ENCODE results near the gene ITGA2. TPM values are rescaled to one million over a fixed set of nuclear protein-coding genes. Genes with fewer than 3 reads are reported as not detected.

The ITGA2 gene
- total and polyA plus RNA-seq, 2 of the 8 experiments (the other 6 are each of a cell fraction or from before 2014, with no cell fraction given): 1.4 to 7.7 TPM

- Histone ChIP-seq H3K27me3 (replicated peaks in 1 of 4; ENCODE audit: control insufficient read depth in 3 of 4, extremely low read depth in 1 of 4, insufficient read depth in 3 of 4, low read length in 3 of 4) (no peaks in the 10 kb centered on the region), H2AFZ (ENCODE audit: low read length) (no peak overlapping the region), H4K91ac (replicated peaks; ENCODE audit: insufficient read length, low read length) (no peak overlapping the region), H3K27ac (ENCODE audit: low read depth, low read length) (no peak overlapping the region), H3K9ac (replicated peaks in 1 of 4; ENCODE audit: extremely low read depth in 1 of 4, low read depth in 3 of 4, low read length in 3 of 4) (no peak overlapping the region), H2BK15ac (ENCODE audit: low read length) (no peak overlapping the region), H3K23ac (ENCODE audit: insufficient read length) (no peak overlapping the region), H4K8ac (ENCODE audit: extremely low read depth, insufficient read depth, low read length) (no peak overlapping the region), H4K20me1 (replicated peaks in 1 of 2; ENCODE audit: control insufficient read depth in 1 of 2, insufficient read depth in 2 of 2, low read length in 2 of 2) (no peaks in the 10 kb centered on the region), H2BK20ac (ENCODE audit: low read length) (no peak overlapping the region), H3K4me1 (replicated peaks in 1 of 4; ENCODE audit: control insufficient read depth in 3 of 4, insufficient read depth in 4 of 4, low read length in 3 of 4) (no peaks in the 10 kb centered on the region), H3K4me3 (ENCODE audit: extremely low read depth in 1 of 4, insufficient read depth in 2 of 4, low read depth in 3 of 4, low read length in 4 of 4) (no peak overlapping the region), H3K56ac (replicated peaks; ENCODE audit: insufficient read length, low read depth, low read length) (no peak overlapping the region), H3K14ac (ENCODE audit: insufficient read length) (no peak overlapping the region), H3K18ac (ENCODE audit: extremely low read depth, low read length) (no peak overlapping the region), H4K5ac (ENCODE audit: insufficient read length, low read depth, low read length) (no peak overlapping the region), H3K79me1 (ENCODE audit: low read depth, low read length) (no peaks in the 10 kb centered on the region), H3K4ac (replicated peaks; ENCODE audit: insufficient read length, low read depth, low read length) (no peak overlapping the region), H3K36me3 (ENCODE audit: control insufficient read depth in 2 of 4, insufficient read depth in 4 of 4, low read length in 3 of 4) (0 out of 8 replicates have a peak, but pooled peaks cover 0 to 4% (median 0%) of the 10 kb centered on the region in 4 experiments), H3K23me2 (ENCODE audit: low read depth, low read length) (no peaks in the 10 kb centered on the region), H2BK5ac (ENCODE audit: low read depth, low read length) (no peak overlapping the region), H2BK120ac (replicated peaks; ENCODE audit: low read depth, low read length) (no peak overlapping the region), H3K9me3 (ENCODE audit: insufficient read depth in 2 of 2, low read depth in 1 of 2, low read length in 1 of 2) (no peaks in the 10 kb centered on the region), H3K4me2 (ENCODE audit: insufficient read depth in 1 of 2, low read depth in 2 of 2, low read length in 2 of 2) (no peak overlapping the region), H2AK5ac (ENCODE audit: low read depth, low read length) (no peak overlapping the region), H3K79me2 (ENCODE audit: control insufficient read depth in 1 of 2, insufficient read depth in 2 of 2, low read length in 2 of 2) (no peaks in the 10 kb centered on the region), H2BK12ac (ENCODE audit: low read depth, low read length) (no peak overlapping the region)
- no peak for TF ChIP-seq RFX5 (IDR thresholded peaks at IDR 0.05; ENCODE audit: borderline replicate concordance, low read depth, low read length)
- TF ChIP-seq CHD2 (IDR thresholded peaks at IDR 0.05; ENCODE audit: low read length): no peak
- no peak for FAIRE-seq
- ChIA-PET CTCF (ENCODE audit: partially characterized antibody) (interaction anchor here (2.2 kb wide), 1 partner anchor 135 kb away, joined by 8 read pairs; no protein-coding TSS in a partner anchor), POLR2A (ENCODE audit: partially characterized antibody) (no interaction called here)
- DNase-seq (ENCODE audit: low read depth in 1 of 2, low spot score in 2 of 2): no peak
Measured at GRCh38 chr5:53083927-53084326, 94.8 kb downstream of the ITGA2 start.

Measured in H1 (cell line).